NCI-H1417 (cell line): ENCODE results near the gene OR2H2.

Experiments used
- DNase-seq, 3 experiments: peaks; one replicate each; lab custom pipeline; 2025; lab: John Stamatoyannopoulos, UW

The OR2H2 gene

DNA sequence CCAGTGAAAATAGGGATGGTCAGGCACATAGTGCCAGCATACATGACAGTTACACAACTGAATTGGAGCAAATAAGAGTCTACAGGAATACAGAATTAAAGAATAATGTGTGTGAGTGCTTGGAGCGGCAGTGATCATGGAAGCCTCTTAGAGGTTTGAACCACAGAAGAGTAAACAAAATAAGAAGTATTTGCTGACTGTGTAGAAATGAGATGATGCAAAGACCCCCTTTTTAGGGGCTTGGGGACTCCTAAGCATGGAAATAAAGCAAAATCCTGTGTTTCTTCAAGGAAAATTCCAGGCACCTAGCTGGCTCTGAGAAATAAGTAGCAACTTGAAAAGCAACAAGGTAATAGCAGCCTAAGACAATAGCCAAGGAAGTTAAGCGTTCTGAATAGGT is 6.8 kb downstream of the OR2H2 start:
- DNase-seq: no peak

DNA sequence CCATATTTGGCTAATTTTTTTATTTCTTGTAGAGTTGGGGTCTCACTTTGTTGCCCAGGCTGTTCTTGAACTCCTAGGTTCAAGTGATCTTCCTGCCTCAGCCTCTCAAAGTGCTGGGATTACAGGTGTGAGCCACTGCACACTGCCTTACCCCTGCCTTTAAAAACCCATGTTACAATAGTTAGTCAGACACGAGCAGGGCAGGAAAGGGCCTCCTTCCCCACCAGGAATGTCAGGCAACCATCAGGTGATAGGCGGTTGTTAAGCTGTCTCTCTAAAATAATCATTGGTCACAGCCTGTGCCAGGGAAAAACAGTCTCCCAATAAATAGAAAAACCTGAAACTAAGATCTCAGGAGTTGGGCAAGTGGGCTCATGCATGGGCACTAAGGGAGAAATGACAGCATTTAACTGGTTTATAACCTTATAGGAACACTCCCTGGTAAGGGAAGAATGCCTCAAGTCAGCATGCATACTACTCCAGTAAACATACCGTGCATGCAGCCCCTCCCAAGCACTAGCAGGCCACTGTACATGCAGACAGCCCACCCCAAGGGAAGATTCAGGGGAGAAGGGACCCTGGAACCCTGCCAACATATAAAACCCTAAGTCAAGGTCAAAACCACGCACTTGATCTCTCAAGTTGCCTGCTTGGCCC is 8.4 kb downstream of the OR2H2 start:
- DNase-seq: no peak

DNA sequence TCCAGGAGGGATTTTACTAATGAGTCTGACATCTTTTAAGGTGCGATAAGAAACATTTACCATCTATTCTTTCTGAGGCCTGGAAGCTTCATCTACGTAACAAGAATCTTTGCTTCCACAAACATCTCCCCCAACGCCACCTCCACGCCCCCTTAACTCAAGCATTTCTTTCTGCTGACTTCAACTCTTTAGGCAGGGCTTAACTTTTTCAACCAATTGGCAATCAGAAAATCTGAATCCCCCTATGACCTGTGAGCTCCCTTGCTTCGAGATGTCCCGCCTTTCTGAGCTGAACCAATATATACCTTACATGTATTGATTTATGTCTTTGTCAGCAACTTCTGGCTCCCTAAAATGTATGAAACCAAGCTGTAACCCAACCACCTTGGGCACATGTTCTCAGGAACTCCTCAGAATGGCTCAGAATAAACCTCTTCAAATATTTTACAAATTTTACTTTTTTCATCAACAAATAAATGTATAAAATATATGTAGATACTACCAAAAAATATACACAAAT is 11.5 kb downstream of the OR2H2 start:
- no peak for DNase-seq

DNA sequence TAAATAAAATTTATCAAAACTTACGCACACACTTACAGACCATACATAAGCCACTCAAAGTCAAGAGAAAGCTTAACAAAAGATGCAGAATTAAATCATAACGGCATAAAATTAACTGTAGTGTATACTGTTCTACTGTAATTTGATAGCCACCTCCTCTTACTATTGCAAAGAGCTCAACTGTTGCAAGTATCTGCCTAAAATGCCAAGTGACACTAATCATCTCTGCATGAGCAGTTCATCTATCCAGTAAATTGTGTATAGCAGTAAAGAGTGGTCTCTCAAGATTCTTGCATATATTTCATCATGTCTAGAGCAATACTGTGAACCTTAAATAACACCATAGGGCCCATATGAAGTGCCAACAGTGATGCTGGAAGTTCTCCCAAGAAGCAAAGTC is 12.3 kb downstream of the OR2H2 start:
- no peak for DNase-seq

DNA sequence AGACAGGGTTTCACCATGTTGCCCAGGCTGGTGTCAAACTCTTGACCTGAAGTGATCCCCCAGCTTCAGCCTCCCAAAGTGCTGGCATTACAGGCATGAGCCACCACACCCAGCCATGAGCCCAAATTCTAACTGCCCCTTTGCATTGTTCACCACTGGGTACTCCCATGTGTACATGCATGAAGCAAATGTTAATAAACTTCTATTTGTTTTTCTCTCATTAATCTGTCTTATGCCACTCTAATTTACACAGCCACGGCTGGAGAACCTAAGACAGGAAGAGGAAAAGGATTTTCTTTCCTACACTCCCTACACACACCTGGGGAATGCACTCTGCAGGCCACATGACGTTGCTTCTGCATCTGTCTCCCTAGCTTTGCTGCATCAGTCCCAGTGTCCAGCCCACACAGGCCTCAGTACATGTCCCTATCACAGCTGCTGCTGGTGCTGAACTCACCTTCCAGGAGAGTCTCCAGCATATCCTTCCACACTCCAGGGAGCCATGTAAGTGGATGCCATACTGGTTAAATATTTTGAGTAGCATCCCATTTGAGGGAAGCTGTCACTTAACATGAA is 13.3 kb downstream of the OR2H2 start:
- no peak for DNase-seq

DNA sequence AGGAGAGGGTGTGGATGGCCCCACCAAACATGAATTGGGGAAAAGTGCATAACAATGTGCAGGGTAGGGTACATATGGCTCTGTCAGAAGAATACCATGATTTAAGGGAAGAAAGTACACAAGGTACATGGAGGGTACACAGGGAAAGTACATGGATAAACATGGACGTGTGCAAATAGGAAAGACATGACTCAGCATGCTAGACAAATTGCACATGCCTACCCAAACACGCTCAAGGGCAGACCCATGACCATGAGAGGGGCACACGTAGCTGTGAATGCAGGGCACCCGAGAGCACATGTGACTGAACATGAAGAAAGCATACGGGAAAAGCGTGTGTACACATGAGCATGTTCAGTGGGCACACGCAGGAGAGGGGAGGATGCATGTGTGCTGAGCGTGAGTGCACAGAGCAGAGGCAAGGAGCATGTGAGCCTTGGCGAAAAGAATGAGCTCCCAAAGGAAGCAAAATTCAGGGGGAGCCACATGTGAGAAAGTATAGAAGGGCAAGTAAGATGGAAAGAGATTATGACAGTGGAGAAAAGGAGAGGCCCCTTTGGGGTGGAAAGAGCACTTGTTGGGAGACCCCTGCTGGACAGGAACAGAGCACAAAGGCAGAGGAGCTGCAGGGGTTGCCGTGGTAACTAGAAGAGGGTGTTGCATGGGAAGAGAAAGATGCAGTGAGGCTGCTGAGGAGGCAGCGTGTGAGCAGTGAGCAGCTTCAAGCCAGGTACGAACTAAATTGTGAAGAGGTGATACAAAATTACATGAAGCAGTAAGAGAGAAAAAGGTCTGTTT is 17.8 kb downstream of the OR2H2 start:
- DNase-seq: peak; percentile 6 to 73 (median 39)

DNA sequence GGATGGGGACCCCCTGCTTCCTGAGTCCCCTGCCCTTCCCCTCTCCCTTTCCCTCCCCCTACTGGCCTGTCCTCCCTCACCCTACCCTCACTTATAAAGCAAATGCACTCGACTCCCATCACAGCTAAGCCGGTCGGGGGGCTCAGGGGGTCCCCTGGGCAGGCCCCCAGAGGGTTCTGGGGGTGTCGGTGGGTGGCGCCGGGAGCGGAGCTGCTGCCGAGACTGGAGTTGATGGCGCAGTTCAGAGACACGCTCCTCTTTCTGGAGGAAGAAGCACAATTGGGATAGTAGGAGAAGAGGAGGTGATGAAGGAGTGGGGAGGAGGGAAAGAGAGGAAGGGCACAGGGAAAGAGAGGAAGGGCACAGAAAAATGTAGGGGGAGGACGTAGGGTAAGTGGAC is 18.5 kb downstream of the OR2H2 start:
- DNase-seq: no peak

DNA sequence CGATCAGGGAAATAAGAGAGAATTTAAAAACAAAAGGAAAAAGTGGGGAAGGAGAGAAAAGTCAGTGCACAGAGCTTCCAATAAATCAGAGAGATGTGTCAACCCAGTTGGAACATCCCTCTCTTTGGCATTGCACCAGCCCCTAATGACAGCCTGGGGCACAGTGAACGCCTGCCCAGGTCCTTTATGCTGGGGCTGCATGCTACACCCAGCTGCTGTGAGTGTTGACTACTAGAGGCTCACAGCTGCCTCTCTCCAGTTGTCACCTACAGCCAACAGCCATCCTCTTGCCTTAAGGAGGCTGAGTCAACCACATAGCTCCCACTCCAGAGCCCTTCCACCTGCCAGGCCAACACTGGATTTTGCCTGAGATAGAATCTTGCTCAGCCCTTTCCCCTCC is 19.0 kb downstream of the OR2H2 start:
- DNase-seq: peak in 2 of 3 experiments; percentile 4 to 26

DNA sequence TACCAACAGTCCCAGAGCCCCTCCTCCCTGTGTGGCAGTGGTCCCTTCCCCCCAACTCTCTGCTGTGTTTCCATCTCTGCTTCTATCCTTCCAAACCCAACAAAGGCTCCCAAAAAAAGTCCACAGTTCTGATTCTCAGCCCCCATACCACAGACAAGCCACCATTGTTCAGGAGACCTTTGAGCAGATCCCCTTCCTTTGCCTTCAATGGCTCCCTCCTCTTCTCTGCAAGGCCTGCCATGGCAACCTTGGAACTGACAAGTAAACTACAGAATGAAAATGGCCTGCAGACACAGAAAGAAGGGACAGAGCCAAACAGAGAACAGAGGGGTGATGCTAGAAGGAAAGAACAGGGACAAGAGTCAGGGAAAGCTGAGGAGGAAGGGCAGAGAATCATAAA is 23.2 kb downstream of the OR2H2 start:
- no peak for DNase-seq

DNA sequence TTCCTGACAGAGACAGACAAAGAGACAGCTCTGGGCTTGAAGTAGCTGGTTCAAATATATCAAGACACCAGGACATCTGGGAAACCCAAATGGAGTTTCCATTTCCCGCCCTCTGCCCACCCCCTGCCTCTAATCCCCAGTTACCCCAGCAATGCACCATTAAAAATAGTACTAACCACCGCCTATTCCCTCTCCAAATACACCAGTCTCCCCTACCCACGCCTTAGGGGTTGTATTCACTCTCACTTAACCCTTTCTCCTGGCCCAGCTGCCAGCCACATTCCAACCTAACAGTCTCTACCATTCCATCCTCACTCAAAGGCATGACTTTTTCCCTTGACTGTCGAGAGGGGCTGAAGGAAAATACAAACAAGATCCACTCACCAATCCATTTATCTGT is 25.6 kb downstream of the OR2H2 start:
- DNase-seq: no peak

DNA sequence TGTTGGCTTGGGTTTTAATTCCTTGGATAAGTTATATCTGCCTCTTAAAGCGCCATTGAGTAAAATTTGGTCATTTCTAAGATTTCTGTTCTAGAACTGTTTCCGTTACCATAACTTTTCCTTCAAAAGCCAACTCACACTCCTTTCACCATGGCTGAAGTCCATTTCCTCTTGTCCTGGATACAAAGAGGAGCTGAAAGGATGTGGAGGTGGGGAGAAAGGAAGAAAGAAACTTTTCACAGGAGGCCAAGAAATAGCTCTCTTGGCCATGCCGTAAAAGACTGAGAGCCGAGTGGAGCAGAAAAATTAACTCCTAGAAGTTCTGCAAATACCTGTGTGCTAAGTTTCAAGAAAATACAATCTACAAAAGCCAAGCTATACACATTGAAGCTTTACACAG is 26.5 kb downstream of the OR2H2 start:
- no peak for DNase-seq

DNA sequence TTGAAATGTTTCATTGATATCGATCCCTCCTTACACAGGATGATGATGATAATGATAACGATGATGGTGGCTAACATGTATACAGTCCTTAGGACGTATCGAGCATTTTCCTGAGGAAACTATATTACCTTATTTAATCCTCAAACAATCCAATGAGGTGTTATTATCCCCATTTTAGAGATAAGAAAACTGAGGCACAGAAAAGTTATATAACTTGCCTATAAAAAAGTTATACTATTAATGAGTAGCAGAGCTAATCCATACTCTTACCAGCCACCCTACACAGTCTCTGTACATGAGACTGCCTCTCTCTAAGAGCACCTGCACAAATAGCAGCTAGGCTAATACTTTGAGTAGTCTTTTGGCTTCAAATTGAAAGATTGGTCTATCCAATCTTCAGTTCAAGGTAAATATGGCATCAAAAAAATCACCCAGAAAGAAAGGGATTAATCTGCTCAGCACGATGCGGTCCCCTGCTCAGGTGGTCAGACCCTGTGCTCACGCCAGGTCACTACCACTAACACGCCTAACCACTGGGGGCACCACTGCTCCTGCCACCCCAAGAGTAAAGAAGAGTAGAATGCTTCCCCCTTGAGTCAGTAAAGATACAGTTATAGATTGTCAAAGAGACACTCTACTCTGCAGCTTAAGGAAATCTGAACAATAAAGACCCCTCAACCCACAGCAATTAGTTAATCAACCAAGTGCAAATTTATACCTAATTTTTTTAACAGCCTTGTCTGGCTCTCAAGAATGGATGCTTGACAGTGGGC is 33.0 kb downstream of the OR2H2 start:
- DNase-seq: no peak

DNA sequence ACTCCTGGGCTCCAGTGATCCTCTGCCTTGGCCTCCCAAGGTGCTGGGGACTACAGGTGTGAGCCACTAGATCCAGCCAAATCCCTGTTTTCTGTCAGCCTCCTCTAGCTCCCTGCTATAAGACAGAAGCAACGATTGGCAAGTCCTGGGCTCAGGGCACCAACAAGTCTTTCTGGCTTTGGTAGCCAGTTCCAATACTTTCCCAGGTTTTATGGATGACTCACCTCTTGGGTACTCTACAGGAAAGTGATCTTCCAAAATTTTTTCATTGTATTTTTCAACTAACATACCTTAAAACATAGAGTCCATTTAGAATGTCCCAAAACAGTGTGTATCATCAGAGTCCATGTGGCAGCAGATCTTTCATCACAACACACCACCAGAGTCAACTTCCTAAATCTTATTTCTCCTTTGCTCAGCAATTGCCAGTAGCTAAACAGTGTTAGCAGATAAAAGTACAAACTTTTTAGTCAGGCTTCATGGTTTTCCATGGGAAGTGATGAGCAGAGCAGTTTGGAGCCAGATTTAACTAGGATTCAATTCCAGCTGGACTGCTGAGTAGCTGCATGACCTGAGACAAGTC is 34.7 kb downstream of the OR2H2 start:
- DNase-seq: no peak

DNA sequence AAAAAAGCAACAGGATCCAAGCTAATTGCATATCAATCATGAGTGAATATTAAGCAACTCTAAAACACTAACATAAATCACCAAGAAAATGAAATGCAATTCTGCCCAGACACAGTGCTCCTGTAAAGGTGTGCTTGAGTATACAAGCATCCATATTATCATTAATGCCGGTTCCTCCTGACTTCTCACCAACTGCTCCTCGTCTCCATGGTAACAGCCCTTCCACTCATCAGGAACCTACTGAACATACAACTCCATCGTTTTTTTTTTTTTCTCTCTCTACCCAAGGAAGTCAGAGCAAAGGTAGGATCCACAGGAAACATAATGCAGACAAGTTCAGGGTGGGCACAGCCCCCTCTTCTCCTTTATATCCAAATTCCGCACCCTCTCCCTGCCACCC is 35.7 kb downstream of the OR2H2 start:
- DNase-seq: peak in 1 of 3 experiments; percentile 28

DNA sequence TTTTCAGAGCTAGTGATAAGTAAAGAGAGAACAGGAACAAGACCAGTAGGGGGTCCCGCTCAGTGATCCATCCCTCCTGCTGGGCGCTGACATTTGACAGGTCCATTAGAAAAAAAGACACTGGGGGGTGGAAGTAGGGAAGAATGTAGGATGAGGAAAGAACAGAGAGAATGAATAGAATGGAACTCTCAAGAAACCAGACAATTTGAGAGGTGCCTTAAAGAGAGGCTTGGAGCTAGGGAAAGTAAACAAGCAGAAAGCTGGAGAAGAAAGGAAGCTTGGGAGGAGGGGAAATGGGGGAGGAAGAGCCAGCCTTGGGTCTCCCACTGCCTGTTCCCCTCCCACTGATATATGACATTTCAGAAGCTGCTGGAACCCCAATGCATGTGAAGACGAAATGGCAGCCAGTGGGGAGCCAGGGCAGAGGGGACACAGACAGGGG is 39.6 kb downstream of the OR2H2 start:
- DNase-seq: peak in 2 of 3 experiments; percentile 29 to 52

DNA sequence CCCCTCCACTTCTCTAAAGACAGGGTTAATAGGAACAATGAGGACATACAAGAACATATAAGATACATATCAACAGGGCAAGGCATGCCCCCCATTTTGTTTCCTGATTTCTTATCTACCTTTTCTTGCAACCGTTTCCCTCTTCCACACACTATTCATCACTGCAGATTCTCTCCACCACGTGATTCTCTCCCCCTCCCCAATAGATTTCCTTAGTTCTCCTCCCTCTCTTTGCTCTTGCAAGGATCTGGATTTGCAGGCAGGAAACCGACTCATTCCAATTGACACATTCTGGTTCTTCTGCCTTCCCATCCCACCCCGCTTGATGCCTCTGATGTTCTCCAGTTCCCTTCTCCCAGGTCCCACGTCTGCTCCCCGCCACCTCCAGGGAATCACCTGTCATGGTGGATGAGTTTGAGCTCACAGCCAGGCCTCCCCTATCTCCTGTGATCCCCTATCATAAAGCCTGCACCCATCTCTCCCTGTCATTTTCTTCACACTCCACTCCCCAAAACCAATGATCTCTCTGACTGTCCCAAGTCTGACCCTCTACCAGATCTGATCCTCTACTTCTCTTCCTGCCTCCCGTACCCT is 40.5 kb downstream of the OR2H2 start:
- DNase-seq: no peak

DNA sequence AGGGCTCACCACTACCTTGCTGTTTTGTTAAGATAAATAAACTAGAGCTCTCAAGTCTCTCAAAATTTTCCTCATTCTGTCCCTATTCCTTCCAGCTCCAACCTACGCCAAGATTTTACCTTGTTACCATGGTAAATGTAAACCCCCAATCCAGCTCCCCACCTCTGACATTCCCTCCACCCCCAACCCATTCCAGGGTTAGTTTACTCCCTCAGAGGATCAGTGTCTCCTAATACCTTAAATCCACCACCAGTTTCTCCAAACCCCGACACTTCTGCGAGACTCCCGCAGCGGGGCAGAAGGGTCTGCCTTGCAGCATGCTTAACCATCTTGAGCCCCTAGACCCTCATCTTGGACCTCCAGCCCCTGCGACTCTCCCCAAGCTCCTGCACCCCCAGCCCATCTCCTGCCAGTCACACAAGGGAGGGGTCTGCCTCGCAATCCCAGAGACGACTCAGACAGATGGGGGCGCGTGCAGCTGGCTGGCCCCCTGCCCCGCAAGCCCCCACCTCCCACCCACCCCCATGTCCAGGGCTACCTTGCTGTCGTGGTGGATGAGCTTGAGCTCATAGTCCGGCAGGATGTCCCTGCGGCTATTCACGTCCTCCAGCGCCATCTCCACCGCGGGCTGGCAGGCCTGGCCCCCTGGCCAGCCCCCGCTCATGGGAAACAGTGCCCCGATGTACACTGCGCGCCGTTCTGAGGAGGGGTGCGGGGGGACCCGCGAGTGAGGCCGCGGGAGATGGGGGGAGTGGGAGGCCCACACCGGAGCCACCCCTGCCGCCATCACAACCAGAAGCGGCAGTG is 42.2 kb downstream of the OR2H2 start:
- DNase-seq: no peak

DNA sequence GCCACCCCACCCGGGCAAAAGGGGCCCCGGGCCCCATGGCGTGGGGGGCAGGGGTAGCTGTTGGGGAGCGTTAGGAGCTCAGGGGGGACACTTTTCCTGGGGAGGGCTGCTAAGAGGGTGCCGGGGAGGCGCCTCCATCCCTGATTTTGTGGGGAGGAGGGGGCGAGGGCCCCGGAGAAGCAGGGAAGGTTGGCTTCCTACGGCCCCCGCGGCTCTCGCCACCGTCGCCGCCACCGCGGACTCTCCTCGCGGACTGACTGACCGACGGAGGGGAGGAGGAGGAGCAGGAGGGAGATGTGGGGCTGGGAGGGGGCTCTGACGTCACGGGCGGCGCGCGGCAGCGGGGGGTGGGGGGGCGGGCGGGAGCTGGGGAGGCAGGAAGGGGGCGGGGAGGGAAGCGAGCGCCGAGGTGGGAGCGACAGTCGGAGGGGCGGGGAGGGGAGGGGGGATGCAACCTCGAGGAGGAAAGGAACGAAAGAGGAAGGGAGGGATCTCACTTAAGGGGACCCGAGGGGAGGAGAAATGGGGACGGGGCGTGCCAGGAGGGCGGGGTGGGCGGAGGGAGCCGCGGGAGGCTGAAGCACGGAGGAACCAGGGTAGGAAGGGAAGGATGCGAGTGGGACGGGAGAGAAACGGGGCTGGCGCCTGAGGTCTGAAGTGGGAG is 43.0 kb downstream of the OR2H2 start:
- peak; percentile 10 to 67 (median 58) for DNase-seq

DNA sequence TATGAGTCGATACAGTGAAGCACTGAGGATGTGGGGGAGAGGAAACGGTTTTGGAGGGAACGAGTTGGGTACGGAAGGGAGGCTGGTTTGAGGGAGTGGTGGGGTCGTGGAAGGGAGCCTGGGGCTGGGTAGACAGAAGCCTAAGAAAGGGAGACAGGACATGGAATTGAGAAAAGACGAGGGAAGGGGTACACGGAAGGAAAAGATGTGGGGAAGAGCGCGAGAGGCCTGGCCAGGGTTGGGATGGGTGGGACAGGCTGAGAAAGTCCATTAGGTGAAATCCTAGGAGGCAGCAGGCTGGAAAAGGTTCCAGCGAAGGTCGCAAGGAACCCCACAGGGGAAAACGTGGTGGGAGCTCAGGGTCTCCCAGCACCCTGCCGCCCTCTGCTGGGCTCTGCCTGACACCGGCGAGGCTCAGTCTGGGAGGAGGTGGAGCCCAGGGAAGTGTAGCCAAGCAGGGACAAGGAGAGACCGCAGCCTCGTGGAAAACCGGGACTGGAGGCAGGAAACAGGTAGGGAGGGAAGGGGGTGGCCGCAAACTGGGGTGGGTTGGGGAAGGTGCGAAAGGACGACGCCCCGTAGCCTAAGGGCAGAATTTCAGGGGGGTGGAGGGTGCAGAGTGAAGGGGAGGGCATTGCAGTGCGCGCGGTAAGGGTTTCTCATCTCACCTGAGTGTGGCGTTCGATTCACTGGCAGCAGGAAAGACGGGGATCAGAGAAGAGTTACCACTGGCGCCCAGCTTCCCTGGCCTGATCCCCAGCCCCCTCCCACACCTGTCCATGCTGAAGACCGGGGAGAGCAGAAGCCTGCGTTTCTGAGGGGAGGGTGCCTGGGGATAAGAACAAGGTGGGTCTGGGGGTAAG is 43.7 kb downstream of the OR2H2 start:
- DNase-seq: peak; percentile 68 to 83 (median 78)
